ENCODE data around the gene KCNS3. TPM values are rescaled to one million over a fixed set of nuclear protein-coding genes. Genes with fewer than 3 reads are reported as not detected.

KCNS3 gene
- 4.4 and 7.3 TPM in 2 replicates for total RNA-seq (2014; rRNA removed; shearing (Covaris generic))

- DNase-seq (ENCODE audit: low spot score): no peak
Observed at GRCh38 chr2:17878281-17879136, at the start of gene KCNS3. TSS of gene KCNS3 (plus strand) at chr2:17878667. CDS start at chr2:17931009, 52,342 bp downstream.

GRCh38 chr2:17830053-17831034 is 48.1 kb upstream of the KCNS3 start:
- DNase-seq (ENCODE audit: low spot score): no peak

- DNase-seq (ENCODE audit: low spot score): no peak
Observed at GRCh38 chr2:17835516-17835915, 43.0 kb upstream of the KCNS3 start.

- DNase-seq (ENCODE audit: low spot score): no peak
Observed at GRCh38 chr2:17839959-17840358, 38.5 kb upstream of the KCNS3 start.

GRCh38 chr2:17843457-17843856 is 35.0 kb upstream of the KCNS3 start:
- DNase-seq (ENCODE audit: low spot score): no peak

GRCh38 chr2:17845806-17846205 is 32.7 kb upstream of the KCNS3 start:
- DNase-seq (ENCODE audit: low spot score): no peak

GRCh38 chr2:17846676-17847075 is 31.8 kb upstream of the KCNS3 start:
- DNase-seq (ENCODE audit: low spot score): no peak

GRCh38 chr2:17847236-17847635 is 31.2 kb upstream of the KCNS3 start:
- no peak for DNase-seq (ENCODE audit: low spot score)

- no peak for DNase-seq (ENCODE audit: low spot score)
Observed at GRCh38 chr2:17849275-17849674, 29.2 kb upstream of the KCNS3 start.

- DNase-seq (ENCODE audit: low spot score): no peak
Observed at GRCh38 chr2:17850151-17850550, 28.3 kb upstream of the KCNS3 start.

- DNase-seq (ENCODE audit: low spot score): peak; percentile 72
Observed at GRCh38 chr2:17851731-17852585, 26.5 kb upstream of the KCNS3 start.

GRCh38 chr2:17853799-17854198 is 24.7 kb upstream of the KCNS3 start:
- DNase-seq (ENCODE audit: low spot score): no peak

- peak; percentile 45 for DNase-seq (ENCODE audit: low spot score)
Observed at GRCh38 chr2:17857021-17857420, 21.4 kb upstream of the KCNS3 start.

- DNase-seq (ENCODE audit: low spot score): no peak
Observed at GRCh38 chr2:17858064-17858463, 20.4 kb upstream of the KCNS3 start.

- DNase-seq (ENCODE audit: low spot score): no peak
Observed at GRCh38 chr2:17863539-17863938, 14.9 kb upstream of the KCNS3 start.

- no peak for DNase-seq (ENCODE audit: low spot score)
Observed at GRCh38 chr2:17864676-17865075, 13.8 kb upstream of the KCNS3 start.

- no peak for DNase-seq (ENCODE audit: low spot score)
Observed at GRCh38 chr2:17867133-17867532, 11.3 kb upstream of the KCNS3 start.

- DNase-seq (ENCODE audit: low spot score): peak; percentile 59
Observed at GRCh38 chr2:17869128-17869527, 9.3 kb upstream of the KCNS3 start.

- no peak for DNase-seq (ENCODE audit: low spot score)
Observed at GRCh38 chr2:17871639-17872038, 6.8 kb upstream of the KCNS3 start.

GRCh38 chr2:17873021-17873420 is 5.4 kb upstream of the KCNS3 start:
- DNase-seq (ENCODE audit: low spot score): no peak

- DNase-seq (ENCODE audit: low spot score): no peak
Observed at GRCh38 chr2:17876590-17876989, 1.9 kb upstream of the KCNS3 start.

All from A172 (cell line).